ENCODE measurements around the gene ENO1.
"Not testable (repeated sequence)": the region's sequence is repeated elsewhere in the genome, so short reads cannot be mapped to it uniquely, and the experiment has no call there.

Gene ENO1

GRCh38 chr1:8854240-8854639, 24.2 kb downstream of the ENO1 start:
- DNase-seq (ENCODE audit: low read depth, low spot score), result no peak
- no peak overlapping the region for H3K27ac ChIP-seq

- no peak for DNase-seq (ENCODE audit: low read depth, low spot score)
- no peak overlapping the region for H3K27ac ChIP-seq
Measured at GRCh38 chr1:8851060-8851459, 27.4 kb downstream of the ENO1 start.

GRCh38 chr1:8848663-8849386, 29.7 kb downstream of the ENO1 start:
- no peak for DNase-seq (ENCODE audit: low read depth, low spot score)
- no peak overlapping the region for H3K27ac ChIP-seq

- no peak overlapping the region for H3K27ac ChIP-seq
- DNase-seq (ENCODE audit: low read depth, low spot score), result no peak
Measured at GRCh38 chr1:8847990-8848389, 30.5 kb downstream of the ENO1 start.

GRCh38 chr1:8846263-8846662, 32.2 kb downstream of the ENO1 start:
- H3K27ac ChIP-seq, result no peak overlapping the region
- no peak for DNase-seq (ENCODE audit: low read depth, low spot score)

- no peak for DNase-seq (ENCODE audit: low read depth, low spot score)
- H3K27ac ChIP-seq, result no peak overlapping the region
Measured at GRCh38 chr1:8845104-8846097, 33.1 kb downstream of the ENO1 start.

GRCh38 chr1:8844501-8845006, 33.9 kb downstream of the ENO1 start:
- DNase-seq (ENCODE audit: low read depth, low spot score), result no peak
- H3K27ac ChIP-seq, result no peak overlapping the region

- no peak for DNase-seq (ENCODE audit: low read depth, low spot score)
- H3K27ac ChIP-seq, result no peak overlapping the region
Measured at GRCh38 chr1:8841395-8841794, 37.1 kb downstream of the ENO1 start.

- H3K27ac ChIP-seq, result no peak overlapping the region
- no peak for DNase-seq (ENCODE audit: low read depth, low spot score)
Measured at GRCh38 chr1:8839990-8840389, 38.5 kb downstream of the ENO1 start.

- H3K27ac ChIP-seq, result no peak overlapping the region
- no peak for DNase-seq (ENCODE audit: low read depth, low spot score)
Measured at GRCh38 chr1:8835941-8836643, 42.4 kb downstream of the ENO1 start.

- no peak for DNase-seq (ENCODE audit: low read depth, low spot score)
- H3K27ac ChIP-seq, result no peak overlapping the region
Measured at GRCh38 chr1:8831340-8831739, 47.1 kb downstream of the ENO1 start.

GRCh38 chr1:8830732-8831131, 47.8 kb downstream of the ENO1 start:
- not testable (repeated sequence) for H3K27ac ChIP-seq; DNase-seq (ENCODE audit: low read depth, low spot score)

GRCh38 chr1:8825985-8826481, 52.5 kb downstream of the ENO1 start:
- no peak overlapping the region for H3K27ac ChIP-seq
- no peak for DNase-seq (ENCODE audit: low read depth, low spot score)

GRCh38 chr1:8823295-8823664, 55.2 kb downstream of the ENO1 start:
- peak overlapping the region; percentile 45 for H3K27ac ChIP-seq
- DNase-seq (ENCODE audit: low read depth, low spot score), result no peak

- DNase-seq (ENCODE audit: low read depth, low spot score), result no peak
- H3K27ac ChIP-seq, result peak overlapping the region; percentile 45
Measured at GRCh38 chr1:8822373-8823294, 55.9 kb downstream of the ENO1 start.

- no peak for DNase-seq (ENCODE audit: low read depth, low spot score)
Measured at GRCh38 chr1:8821084-8821483, 57.4 kb downstream of the ENO1 start.

GRCh38 chr1:8818789-8819188, 59.7 kb downstream of the ENO1 start:
- H3K27ac ChIP-seq, result peak overlapping the region; percentile 92
- not testable (repeated sequence) for DNase-seq (ENCODE audit: low read depth, low spot score)

More at GRCh38 chr1:8821084-8821483, 57.4 kb downstream of the ENO1 start:
- no peak overlapping the region for H3K27ac ChIP-seq

- peak; percentile 52 for DNase-seq (ENCODE audit: low read depth, low spot score)
- peak overlapping the region; percentile 92 for H3K27ac ChIP-seq
Measured at GRCh38 chr1:8818325-8818775, 60.1 kb downstream of the ENO1 start.

Measured in epithelial cell of prostate (primary cell).